HG02759 (cell line): Measurements from ENCODE around the gene NUBP2.
"Not testable (repeated sequence)": the region's sequence is repeated elsewhere in the genome, so short reads cannot be mapped to it uniquely, and the experiment has no call there.

Experiments
- ATAC-seq: cut with Tn5 transposase; IDR thresholded peaks from one replicate; pipeline ENCODE4 v1.9.1; 2021; ENCODE audit warnings: mild to moderate bottlenecking, moderate library complexity; ENCODE audit not compliant: unreplicated experiment

The NUBP2 gene

DNA sequence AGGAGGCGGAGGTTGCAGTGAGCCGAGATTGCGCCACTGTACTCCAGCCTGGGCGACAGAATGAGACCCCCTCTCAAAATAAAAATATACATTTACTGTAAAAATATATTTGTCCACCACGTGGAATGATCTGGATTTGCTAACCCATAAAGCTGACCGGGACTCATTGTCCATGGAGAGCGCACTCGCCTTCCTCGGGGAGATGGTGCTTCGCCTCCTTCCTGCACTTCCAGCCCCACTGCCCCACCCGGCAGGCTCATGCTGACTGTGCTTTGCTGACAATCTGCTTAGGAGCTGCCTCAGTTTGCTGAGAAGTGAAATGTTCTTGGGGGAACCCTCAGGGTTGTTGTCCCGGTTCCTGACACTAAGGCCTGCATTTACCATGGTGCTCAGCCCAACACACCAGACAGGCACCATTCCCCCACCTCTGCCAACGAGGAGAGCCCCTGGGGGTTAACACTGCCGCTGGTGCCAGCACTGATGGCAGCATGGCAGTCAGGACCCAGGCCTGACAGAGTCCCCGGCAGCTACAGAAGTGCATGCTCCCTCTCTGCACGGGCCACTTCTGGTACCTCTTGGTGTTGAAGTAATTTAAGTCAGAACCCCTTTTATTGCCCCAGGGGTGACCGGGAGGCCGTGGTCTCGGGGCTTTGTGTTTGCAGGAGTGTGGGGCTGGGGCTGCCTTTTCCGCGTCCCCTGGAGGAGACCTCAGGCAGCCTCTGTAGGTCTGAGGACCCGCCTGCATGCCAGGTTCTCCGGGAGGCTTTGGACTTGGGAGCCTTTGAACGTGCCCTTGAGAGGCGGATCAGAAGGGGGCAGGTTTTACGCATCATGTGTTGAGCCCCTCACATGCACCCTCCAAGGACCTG is 2.5 kb downstream of the NUBP2 start:
- ATAC-seq, result no peak

DNA sequence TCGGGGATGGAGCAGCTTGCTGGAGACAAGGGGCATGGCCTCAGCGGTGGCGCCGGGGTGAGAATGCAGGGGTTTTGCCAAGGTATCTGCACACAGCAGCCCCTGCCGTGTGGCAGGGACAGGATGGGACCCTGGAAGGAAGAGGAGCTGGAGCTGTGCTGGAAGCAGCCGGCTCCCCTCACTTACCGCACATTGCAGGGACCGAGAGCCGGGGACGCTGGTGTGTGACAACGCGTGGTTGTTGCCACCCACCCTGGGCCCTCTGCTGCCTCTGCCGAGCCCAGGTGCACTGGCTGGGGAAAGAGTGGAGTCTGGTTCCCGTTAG is 3.0 kb downstream of the NUBP2 start:
- no peak for ATAC-seq

DNA sequence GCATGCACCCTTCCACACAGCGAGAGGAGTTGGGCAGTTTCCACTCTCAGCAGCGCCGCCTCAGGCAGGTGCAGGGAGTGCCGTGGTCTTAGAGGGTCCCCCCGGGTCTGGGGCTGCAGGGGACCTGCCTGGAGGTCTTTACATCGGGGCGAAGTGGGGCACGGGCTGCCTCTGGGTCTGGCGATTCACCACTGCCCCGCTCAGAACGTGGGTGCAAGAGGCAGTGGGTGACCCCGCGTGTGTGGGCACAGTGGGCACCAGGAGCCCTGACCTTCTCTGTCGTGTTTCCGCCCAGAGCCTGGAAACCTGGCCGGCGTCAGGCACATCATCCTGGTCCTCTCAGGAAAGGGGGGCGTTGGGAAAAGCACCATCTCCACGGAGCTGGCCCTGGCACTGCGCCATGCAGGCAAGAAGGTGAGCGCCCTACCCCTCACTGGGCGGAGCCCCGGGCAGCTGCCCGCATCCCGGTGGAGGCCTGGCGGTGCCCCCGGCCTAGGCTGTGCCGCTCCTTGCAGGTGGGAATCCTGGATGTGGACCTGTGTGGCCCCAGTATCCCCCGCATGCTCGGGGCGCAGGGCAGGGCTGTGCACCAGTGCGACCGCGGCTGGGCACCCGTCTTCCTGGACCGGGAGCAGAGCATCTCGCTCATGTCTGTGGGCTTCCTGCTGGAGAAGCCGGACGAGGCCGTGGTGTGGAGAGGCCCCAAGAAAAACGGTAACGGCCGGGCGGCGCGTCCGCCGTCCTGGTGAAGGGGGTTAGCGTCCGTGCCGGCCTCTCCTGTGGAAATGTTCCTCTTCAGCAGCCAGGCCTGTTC is 3.7 kb downstream of the NUBP2 start:
- ATAC-seq, result no peak

DNA sequence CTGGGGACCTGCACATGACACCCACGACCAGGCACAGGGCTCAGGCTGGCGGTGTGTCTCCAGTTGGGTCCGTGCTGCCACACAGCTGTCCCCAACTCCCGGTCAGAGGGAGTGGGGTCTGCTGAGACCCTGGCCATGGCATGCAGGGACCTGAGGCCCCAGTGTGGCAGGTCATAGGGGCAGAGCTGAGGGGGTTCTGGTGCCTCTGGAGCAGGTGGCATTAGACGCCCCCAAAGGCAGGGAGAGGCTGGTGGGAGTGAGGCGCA is 4.2 kb downstream of the NUBP2 start:
- no peak for ATAC-seq

DNA sequence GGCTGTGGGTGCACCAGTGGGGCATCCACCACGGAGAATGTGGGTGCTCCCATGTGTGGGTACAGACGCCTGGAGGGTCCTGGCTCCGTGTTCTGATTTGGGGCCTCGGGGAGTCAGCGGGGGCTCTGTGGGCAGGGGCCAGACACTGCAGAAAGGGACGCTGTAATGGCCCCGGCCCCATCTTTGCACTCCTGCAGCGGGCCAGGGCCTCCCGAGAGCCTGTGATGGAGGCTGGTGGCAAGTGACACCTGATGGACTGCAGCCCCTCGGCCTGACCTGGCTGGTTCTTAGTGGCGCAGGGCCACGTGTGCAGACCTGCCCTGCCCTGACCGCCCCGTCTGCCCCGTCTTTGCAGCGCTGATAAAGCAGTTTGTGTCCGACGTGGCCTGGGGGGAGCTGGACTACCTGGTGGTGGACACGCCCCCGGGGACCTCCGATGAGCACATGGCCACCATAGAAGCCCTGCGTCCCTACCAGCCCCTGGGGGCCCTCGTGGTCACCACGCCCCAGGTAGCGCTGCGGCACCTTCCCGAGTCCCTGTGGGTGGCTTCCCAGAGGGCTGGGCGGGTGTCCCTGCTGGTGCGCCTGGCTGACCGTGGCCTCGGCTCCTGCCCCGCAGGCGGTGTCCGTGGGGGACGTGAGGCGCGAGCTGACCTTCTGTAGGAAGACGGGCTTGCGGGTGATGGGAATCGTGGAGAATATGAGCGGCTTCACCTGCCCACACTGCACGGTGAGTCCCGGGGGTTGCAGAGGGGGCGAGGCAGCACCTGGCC is 4.7 kb downstream of the NUBP2 start:
- no peak for ATAC-seq

DNA sequence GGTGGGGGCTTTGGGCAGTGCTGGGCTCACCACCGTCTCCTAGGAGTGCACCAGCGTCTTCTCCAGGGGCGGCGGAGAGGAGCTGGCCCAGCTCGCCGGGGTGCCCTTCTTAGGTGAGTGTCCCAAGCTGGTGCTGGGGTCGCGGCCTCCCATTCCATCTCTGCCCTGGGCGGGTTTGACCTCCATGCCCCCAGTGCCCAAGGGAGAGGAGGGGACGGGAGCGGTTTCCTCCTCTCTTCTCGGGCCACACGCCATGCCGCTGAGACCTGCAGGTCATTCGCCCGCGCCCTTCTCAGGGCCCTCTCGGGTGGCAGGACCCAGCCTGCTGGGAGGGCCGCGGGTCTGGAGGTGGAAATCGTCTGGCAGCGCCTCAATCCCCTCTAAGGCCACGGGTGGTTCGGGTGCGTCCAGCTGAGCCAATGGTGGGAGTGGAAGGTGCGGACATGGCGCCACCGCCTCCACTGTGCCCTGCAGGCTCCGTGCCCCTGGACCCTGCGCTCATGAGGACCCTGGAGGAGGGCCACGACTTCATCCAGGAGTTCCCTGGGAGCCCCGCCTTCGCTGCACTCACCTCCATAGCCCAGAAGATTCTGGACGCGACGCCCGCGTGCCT is 5.4 kb downstream of the NUBP2 start:
- ATAC-seq, result no peak

DNA sequence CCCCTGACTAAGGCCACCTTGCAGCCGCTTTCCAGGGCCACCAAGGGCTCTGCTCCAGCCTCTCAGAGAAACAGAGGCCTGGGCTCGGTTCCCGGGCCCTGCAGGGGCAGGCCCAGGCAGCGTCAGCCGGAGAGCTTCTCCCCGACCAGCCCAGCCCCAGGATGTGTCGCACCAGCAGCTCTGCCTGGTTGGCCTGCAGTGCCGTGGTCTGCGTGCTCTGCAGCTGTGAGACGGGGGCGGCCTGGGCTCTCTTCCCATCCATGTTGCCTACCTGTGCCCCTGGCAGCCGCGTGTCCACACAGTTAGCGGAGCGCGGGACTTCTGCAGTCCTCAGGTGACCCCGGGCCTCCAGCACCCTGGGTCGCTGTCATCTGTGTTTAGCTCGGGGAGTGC is 5.9 kb downstream of the NUBP2 start:
- ATAC-seq, result no peak

DNA sequence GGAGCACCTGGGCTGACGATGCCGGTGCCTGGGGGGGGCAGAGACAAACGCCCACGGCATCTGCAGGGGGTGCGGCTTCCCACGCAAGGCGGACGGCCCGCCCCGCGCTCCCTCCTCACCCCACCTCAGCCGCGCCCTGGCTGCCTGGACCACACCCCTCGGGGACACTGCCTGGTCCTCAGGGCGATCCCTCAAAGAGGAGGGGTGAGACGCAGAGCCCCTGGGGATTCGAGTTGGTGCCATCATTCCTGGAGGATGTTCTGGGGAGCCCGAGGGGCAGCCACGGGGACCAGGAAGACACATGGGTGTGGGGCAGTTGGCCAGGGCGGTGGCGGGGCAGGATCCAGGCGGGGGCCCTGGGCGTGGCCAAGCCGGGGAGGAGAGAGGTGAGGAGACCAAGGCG is 6.9 kb downstream of the NUBP2 start:
- no peak for ATAC-seq

DNA sequence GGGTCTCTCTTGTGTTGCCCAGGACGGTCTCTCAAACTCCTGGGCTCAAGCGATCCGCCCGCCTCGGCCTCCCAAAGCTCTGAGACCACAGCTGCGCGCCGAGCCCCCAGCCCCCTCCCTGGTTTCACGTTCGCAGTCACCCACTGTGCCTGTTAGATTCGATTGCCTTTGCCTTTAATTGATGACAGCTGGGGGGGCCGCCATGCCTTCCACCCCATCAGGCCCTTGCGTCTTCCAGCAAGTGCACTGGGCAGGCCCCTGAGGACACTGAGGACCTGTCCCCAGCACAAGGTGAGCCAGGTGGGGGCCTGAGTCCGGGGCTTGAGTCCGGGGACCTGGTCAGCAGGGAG is 7.5 kb downstream of the NUBP2 start:
- ATAC-seq, result no peak

DNA sequence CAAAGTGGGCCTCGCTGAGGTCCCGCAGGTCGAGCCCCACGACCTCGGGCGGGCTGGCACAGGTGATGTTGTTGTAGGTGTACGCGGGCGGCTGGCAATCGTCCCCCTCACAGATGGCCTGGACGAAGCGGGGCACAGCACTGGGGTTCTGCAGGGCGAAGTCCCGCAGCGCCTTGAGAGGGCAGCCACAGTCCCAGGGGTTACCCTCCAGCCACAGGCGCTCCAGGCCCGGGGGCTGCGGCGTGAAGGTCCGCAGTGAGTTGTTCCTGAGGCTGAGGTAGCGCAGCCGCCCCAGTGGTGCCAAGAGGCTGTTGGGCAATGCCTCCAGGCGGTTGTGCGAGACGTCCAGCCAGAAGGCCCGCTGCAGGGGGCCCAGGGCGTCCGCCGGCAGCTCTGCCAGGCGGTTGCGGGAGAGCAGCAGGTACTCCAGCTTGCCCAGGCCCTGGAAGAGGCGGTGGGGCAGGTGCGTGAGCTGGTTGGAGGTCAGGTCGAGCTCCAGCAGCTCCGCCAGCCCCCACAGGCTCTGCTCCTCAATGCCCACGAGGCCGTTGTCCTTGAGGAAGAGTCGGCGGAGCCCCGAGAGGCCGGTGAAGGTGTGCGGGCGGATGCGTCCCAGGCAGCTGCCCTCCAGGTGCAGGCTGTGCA is 8.0 kb downstream of the NUBP2 start:
- no peak for ATAC-seq

DNA sequence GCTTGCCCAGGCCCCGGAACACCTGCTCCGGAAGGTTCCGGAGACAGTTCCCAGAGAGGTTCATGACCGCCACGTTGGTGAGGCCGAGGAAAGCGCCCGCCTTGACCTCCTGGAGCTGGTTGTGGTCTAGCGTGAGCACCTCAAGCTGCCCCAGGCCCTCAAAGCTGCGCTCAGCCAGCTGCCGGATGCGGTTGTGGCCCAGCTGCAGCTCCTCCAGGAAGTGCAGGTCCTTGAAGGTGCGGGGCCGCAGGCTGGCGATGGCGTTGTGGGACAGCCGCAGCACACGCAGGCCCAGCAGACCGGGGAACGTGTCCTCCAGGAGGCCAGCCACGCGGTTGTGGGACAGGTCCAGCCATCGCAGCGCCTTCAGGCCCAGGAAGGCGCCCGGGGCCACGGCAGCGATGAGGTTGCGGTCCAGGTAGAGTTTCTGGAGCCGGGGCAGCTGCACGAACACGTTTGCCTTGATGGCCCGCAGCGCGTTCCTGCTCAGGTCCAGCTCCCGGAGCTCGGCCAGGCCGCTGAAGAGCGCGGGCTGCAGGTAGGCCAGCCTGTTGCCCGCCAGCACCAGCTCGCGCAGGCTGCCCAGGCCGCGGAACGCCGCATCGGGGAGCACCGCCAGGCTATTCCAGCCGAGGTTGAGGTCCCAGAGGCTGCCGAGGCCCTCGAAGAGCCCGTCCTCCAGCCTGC is 8.6 kb downstream of the NUBP2 start:
- no peak for ATAC-seq

DNA sequence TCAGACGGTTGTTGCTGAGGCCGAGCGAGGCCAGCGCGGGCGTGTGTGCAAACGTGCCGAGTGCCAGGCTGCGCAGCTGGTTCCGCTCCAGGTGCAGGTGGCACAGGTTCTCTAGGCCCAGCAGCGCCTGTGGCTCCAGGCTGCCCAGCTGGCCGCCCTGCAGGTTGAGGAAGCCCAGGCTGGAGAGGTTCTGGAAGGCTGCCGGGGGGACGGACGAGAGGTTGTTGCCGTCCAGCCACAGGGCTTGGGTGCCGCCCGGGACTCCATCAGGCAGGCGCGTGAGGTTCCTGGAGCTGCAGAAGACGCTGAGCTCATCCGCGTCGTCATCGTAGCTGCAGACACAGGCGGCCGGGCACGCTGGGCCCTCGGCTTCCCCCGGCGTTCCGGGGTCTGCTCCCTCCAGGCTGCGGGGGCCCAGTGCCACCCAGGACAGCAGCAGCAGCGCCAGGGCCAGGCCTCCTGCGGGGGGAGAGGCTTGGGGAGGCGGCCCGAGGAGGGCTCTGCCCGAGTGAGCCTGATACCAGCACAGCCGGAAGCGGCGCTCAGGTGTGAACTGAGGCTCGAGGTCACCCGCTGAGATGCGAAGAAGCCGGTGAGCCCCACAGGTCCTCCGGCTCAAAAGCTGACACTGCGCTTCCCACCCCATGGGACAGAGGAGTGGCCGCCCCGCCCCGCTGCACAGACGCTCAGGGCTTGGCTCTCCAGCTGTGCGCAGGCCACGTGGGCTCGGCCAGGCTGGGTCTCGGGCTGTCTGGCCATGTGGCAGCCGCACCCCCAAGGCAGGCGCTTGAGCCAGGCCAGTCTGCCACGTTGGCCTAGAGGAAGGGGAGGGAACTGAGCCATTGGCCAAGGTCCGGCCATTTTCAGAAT is 9.4 kb downstream of the NUBP2 start:
- no peak for ATAC-seq

DNA sequence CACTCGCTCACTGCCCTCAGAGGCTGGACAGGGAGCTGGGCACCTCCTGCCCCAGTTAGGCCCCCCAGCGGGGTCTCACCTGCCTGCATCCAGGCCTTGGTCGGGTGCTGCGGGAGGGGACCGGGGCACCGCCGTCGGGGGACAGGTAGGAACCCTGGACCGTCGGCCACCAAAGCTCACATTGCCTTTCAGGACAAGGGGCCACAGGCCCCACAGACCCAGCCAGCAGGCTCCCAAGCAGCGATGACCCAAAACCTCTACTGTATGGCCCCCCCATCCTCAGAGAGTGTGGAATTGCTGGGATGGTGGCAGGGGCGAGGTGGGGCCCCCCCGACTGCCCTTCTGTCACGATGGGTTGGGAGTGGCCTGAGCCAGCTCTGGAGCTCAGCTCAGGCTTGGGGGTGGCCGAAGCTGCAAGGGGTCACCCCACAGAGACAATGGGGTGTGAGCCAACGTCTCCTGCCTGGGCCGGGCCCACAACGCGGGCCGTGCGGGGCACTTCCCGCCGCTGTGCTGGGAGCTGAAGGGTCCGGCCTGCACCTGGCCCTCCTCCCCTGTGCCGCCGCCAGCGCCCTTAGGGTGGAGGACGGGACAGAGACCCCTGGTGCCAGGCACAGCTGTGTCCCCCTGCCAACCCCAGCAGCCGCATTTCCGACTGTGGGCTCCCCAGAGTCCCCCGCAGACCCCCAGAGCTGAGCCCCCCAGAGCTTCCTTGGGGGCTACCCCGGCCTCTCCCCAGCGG is 10.2 kb downstream of the NUBP2 start:
- no peak for ATAC-seq

DNA sequence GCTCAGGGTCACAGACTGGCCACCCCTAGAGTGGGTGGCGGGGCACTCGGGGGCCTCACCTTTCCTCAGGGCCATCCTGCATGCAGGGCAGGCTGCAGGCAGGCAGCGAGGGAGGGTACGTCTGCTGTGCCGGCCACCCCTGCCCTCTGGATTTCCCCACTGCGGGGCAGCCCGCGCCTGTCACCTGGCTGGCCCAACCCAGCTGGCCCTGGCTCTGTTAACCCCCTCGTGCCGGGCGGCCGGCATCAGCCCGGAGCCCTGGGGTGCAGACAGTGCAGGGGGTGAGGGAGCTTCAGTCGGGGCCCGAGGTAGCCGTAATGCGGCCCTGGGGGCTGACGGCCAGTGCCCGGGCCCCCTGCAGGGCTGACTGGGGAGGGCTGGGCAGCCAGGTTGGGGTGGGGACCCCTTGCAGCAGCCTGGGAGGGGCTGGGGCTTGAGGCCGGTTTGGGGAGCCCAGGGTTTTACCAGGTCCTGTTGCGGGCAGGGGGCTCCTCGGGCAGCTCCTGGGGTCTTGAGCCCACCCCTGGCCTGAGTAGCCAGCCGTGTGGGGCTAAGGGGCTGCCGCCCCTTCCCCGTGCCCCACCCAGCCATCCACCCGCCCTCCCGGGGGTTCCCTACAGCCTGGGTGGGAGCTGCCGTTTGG is 10.9 kb downstream of the NUBP2 start, which contains the start of gene IGFALS:
Gene IGFALS, minus strand, starts transcription at position 128 of the 643 bp plus-strand sequence. Its CDS starts 53 bp downstream, at position 75.
- no peak for ATAC-seq

DNA sequence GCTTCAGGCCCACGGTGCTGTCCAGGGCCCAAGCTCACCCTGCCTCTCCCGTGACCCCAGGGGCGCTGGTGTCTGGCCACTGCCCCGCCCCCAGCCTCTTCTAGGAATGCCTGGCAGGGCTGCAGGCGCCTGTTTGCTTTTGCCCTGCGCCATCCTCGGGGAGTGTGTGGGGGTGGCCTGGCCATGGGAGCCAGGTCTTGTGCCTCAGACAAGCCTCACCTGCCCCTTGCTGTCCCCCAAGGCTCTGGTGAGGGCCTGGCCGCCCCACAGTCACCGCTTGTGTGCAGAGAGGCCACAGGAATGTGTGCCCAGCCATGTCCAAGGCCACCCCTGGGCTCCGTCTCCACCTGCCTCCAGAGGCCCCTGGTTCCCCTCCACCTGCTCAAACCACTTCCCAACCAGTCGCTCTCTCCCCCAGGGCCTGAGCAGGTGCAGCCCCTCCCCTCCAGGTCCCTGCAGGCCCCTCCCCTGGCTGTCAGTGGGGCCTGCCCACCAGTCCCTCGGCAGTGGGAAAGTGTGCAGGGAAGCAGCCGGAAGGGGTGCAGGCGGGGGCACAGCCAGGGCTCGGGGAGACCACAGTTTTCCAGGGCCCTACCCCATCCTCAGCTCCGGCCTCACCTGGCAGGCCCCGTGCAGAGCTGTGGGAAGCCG is 11.6 kb downstream of the NUBP2 start:
- ATAC-seq, result no peak

DNA sequence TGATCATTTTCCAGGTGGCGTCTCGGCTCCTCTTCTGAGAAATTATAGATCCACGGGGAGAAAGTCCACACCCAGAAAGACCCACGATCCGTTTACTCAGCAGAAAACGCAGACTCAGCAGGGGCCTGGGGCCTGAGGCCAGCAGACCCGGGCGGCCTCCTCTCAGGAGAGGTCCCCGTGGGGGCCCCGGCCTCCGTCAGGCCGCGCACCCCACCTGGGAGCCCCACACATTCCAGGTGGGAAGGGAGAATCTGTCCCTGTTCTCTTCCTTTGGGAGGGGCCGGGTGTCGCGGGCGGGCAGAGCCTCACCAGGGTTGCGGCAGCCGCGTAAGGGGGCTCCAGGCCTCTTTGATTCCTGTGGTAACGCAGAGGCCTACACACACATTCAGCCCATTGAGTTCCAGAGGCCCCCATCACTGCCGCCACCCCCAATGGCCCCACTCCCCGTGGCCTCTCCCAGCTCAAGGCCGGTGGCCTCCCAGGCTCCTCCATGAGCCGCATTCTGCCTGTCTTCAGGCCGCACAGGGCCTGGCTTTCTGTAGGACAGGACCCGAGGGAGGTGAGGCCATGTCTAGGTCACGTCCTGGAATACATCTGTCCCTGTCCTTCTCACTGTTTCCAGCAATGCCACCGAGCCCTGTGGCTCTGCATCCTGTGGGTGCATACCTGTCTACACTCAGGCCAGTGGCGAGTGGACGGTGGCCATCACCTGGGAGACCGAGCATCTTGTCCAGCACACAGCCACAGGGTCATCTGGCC is 12.3 kb downstream of the NUBP2 start:
- no peak for ATAC-seq

DNA sequence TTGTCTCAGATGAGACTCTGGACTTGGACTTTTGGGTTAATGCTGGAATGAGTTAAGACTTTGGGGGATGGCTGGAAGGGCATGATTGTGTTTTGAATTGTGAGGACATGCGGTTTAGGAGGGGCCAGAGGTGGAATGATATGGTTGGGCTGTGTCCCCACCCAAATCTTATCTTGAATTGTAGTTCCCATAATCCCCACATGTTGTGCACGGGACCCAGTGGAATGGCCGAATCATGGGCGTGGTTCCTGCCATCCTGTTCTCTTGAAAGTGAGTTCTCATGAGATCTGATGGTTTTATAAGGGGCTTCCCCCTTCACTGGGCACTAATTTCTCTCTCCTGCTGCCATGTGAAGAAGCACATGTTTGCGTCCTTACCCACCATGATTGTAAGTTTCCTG is 16.5 kb downstream of the NUBP2 start:
- not testable (repeated sequence) for ATAC-seq
